Activated CD4-positive, alpha-beta memory T cell treated with anti-CD3 and anti-CD28 coated beads, Interleukin-2, amount 10 ng/mL, durations not matched to agents 7 days and 5 days (primary cell): ENCODE measurements around the gene MATR3. TPM values are rescaled to one million over a fixed set of nuclear protein-coding genes. Genes with fewer than 3 reads are reported as not detected.

ENCODE experiments used
- CTCF ChIA-PET: fragments of 350-600 bp; sonication (Branson Sonifier 250); formaldehyde crosslinking; loops from one replicate; lab custom pipeline; 2021; ENCODE audit warnings: antibody characterized with exemption, inconsistent platforms; lab: Charles Lee
- POLR2A ChIA-PET: fragments of 350-600 bp; sonication (Branson Sonifier 250); formaldehyde crosslinking; loops from one replicate; lab custom pipeline; 2021; ENCODE audit warnings: antibody characterized with exemption; lab: Charles Lee
- DNase-seq: peaks from one replicate; pipeline ENCODE4 v3.0.0-alpha.2; 2020
- H3K27ac Mint-ChIP-seq: one replicate; pipeline ENCODE4 v1.8.0; 2021; ENCODE audit warnings: mild to moderate bottlenecking, mixed read lengths
- H3K27me3 Mint-ChIP-seq: one replicate; pipeline ENCODE4 v1.8.0; 2021; ENCODE audit warnings: mixed read lengths
- H3K36me3 Mint-ChIP-seq: one replicate; pipeline ENCODE4 v1.8.0; 2021; ENCODE audit warnings: low read depth, mixed read lengths
- H3K4me1 Mint-ChIP-seq: one replicate; pipeline ENCODE4 v1.8.0; 2021; ENCODE audit warnings: mixed read lengths
- H3K4me3 Mint-ChIP-seq: one replicate; pipeline ENCODE4 v1.8.0; 2021; ENCODE audit warnings: mild to moderate bottlenecking, mixed read lengths
- H3K9me3 Mint-ChIP-seq: one replicate; pipeline ENCODE4 v1.8.0; 2021; ENCODE audit warnings: mixed read lengths
- total RNA-seq, 2 experiments: library from RNA; stranded (reverse); gene quantifications; one replicate each; pipeline ENCODE4 v1.2.3, GENCODE V29; 2021

MATR3 gene
- total RNA-seq, 2 experiments from 2014 or later = 168 to 193 TPM

GRCh38 chr5:139275536-139275935, 18.0 kb upstream of the MATR3 start:
- CTCF ChIA-PET = interaction anchor here (0.6 to 2.0 kb wide), 9 partner anchors 10 to 115 kb away, joined by 3 to 7 read pairs (median 3); partner anchors contain the start of gene MATR3
- peak overlapping the region; percentile 85 for H3K4me3 Mint-ChIP-seq
- H3K27ac Mint-ChIP-seq = peak overlapping the region; percentile 64
- H3K9me3 Mint-ChIP-seq = no peaks in the 10 kb centered on the region
- peaks cover 70% of the 10 kb centered on the region for H3K4me1 Mint-ChIP-seq
- peaks cover 4% of the 10 kb centered on the region for H3K27me3 Mint-ChIP-seq
- peaks cover 27% of the 10 kb centered on the region for H3K36me3 Mint-ChIP-seq
- POLR2A ChIA-PET = interaction anchor here (0.9 to 11.0 kb wide), 12 partner anchors 11 to 810 kb away, joined by 3 to 175 read pairs (median 7); partner anchors contain the start of genes EGR1, ETF1, HSPA9 and MATR3
- DNase-seq = no peak

DNA sequence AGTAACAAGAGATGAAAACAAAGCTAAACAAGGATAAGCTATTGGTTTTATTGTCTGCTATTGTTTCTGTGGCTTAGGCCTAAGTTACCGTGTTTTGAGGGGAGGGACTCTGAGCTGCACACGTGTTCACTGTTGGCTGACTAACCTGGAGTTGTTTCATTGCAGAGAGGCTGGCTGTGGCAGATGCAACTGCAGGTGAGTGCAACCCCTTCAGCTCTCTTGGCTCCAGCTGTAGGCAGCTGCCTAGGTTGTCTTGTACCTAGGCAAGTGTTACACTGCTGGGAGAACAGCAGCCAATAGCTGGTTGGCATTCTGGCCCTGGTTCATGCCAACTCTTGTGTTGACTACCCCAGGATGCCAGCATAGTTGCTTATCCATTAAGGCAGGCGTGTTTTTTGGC, 17.6 kb upstream of the MATR3 start:
- Mint-ChIP-seq H3K27me3 (peaks cover 4% of the 10 kb centered on the region), H3K27ac (peak overlapping the region; percentile 64), H3K36me3 (peaks cover 30% of the 10 kb centered on the region), H3K4me3 (peak overlapping the region; percentile 85), H3K9me3 (no peaks in the 10 kb centered on the region), H3K4me1 (peaks cover 74% of the 10 kb centered on the region)
- CTCF ChIA-PET = interaction anchor here (0.6 to 2.0 kb wide), 9 partner anchors 10 to 115 kb away, joined by 3 to 7 read pairs (median 3); partner anchors contain the start of gene MATR3
- POLR2A ChIA-PET = interaction anchor here (0.9 to 11.0 kb wide), 12 partner anchors 10 to 811 kb away, joined by 3 to 175 read pairs (median 7); partner anchors contain the start of genes EGR1, ETF1, HSPA9 and MATR3
- DNase-seq = no peak

GRCh38 chr5:139276426-139276825, 17.1 kb upstream of the MATR3 start:
- no peak overlapping the region for H3K4me3 Mint-ChIP-seq
- H3K4me1 Mint-ChIP-seq = peaks cover 75% of the 10 kb centered on the region
- POLR2A ChIA-PET = interaction anchor here (0.7 to 11.0 kb wide), 12 partner anchors 10 to 811 kb away, joined by 3 to 175 read pairs (median 7); partner anchors contain the start of genes EGR1, HSPA9, MATR3 and PAIP2
- no peak overlapping the region for H3K27ac Mint-ChIP-seq
- CTCF ChIA-PET = interaction anchor here (0.8 to 2.0 kb wide), 8 partner anchors 9 to 114 kb away, joined by 3 to 7 read pairs (median 4); partner anchors contain the start of gene MATR3
- peaks cover 30% of the 10 kb centered on the region for H3K36me3 Mint-ChIP-seq
- peaks cover 4% of the 10 kb centered on the region for H3K27me3 Mint-ChIP-seq
- no peak for DNase-seq
- no peaks in the 10 kb centered on the region for H3K9me3 Mint-ChIP-seq

- Mint-ChIP-seq H3K9me3 (no peaks in the 10 kb centered on the region), H3K27ac (peak overlapping the region; percentile 70), H3K4me3 (peak overlapping the region; percentile 41), H3K27me3 (peaks cover 4% of the 10 kb centered on the region), H3K36me3 (peaks cover 36% of the 10 kb centered on the region), H3K4me1 (peaks cover 77% of the 10 kb centered on the region)
- CTCF ChIA-PET = interaction anchor here (1.5 to 2.0 kb wide), 2 partner anchors 26 to 114 kb away, joined by 3 to 6 read pairs; no protein-coding TSS in a partner anchor
- no peak for DNase-seq
- POLR2A ChIA-PET = interaction anchor here (0.7 to 11.0 kb wide), 6 partner anchors 18 to 707 kb away, joined by 3 to 175 read pairs (median 15); partner anchors contain the start of genes HSPA9, MATR3 and PAIP2
Measured at GRCh38 chr5:139277171-139277570, 16.4 kb upstream of the MATR3 start.

- Mint-ChIP-seq H3K4me3 (no peak overlapping the region), H3K4me1 (peaks cover 66% of the 10 kb centered on the region), H3K36me3 (peaks cover 46% of the 10 kb centered on the region), H3K27me3 (no peaks in the 10 kb centered on the region), H3K9me3 (no peaks in the 10 kb centered on the region), H3K27ac (no peak overlapping the region)
- no peak for DNase-seq
- CTCF ChIA-PET = interaction anchor here (1.0 to 1.5 kb wide), 2 partner anchors 28 to 51 kb away, joined by 3 to 5 read pairs; no protein-coding TSS in a partner anchor
- POLR2A ChIA-PET = interaction anchor here (4.3 to 11.0 kb wide), 2 partner anchors 16 to 703 kb away, joined by 16 to 175 read pairs; partner anchors contain the start of genes HSPA9 and MATR3
Measured at GRCh38 chr5:139278540-139279274, 14.8 kb upstream of the MATR3 start.

DNA sequence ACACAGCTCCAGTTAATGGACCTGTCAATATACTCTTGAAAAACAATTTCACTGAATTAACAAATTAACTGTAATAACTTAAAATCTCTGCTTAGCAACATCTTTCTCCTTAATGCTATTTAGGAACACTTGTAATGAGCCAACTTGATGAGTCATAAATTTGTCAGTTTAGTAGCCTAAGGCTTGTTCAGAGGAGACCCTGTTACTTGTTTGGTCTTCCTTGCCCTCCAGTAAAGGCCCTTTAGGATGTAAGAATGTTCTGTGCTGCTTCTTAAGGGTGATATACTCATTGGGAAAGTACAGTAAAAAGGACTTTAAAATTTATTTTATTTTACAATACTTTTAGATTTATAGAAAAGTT, 11.4 kb upstream of the MATR3 start:
- POLR2A ChIA-PET = interaction anchor here (1.6 to 4.4 kb wide), 2 partner anchors 10 to 11 kb away, joined by 6 to 19 read pairs; partner anchors contain the start of gene MATR3
- H3K4me3 Mint-ChIP-seq = no peak overlapping the region
- no peaks in the 10 kb centered on the region for H3K27me3 Mint-ChIP-seq
- H3K4me1 Mint-ChIP-seq = peaks cover 39% of the 10 kb centered on the region
- H3K27ac Mint-ChIP-seq = no peak overlapping the region
- CTCF ChIA-PET = no interaction called here
- peaks cover 58% of the 10 kb centered on the region for H3K36me3 Mint-ChIP-seq
- no peaks in the 10 kb centered on the region for H3K9me3 Mint-ChIP-seq
- DNase-seq = no peak

DNA sequence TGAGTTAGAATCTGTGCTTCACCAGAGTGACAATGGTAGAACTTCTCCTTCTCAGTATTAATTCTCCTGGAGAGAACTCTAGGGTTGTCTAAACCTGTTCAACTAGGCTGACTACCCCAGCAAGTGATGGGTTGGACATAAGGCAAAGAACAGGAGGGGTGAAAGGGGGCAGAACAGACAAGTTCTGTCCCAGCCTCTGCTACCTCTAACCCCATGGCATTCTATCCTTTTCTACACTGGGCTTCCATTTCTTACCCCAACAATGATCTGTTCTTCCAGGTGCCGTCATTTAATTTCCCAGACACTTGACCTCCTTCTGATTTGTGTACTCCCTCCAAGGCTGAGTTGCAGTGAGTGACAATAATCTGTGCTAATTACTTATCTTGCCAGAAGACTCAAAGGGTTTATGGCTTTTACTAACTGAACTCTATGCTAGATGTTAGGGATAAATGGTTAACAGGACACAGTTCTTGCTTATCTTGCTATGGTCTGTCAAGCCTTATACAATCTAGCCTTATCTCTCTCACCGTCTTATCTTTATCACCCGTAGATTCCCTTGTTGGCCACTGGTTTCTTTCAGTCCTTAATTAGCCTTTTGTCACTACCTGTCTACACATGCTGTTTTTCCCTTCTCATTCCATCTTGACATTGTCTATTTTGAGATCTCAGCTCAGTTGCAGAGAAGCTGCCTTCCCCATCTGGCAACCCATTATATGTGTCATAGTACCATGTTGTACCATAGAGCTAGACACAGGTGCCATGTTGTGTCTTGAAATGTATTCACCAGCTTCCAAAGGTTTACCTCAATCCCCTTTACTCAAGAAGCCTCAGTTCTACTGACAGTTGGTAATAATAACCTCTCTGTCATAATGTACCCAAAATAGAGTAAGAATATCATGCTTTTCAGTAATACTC, 10.0 kb upstream of the MATR3 start:
- Mint-ChIP-seq H3K4me1 (peaks cover 32% of the 10 kb centered on the region), H3K9me3 (no peaks in the 10 kb centered on the region), H3K4me3 (no peak overlapping the region), H3K27ac (no peak overlapping the region), H3K27me3 (no peaks in the 10 kb centered on the region), H3K36me3 (peaks cover 57% of the 10 kb centered on the region)
- POLR2A ChIA-PET = interaction anchor here (0.9 to 4.4 kb wide), 2 partner anchors 9 to 10 kb away, joined by 4 to 19 read pairs; partner anchors contain the start of gene MATR3
- DNase-seq = no peak
- CTCF ChIA-PET = no interaction called here

GRCh38 chr5:139284295-139284694, 9.2 kb upstream of the MATR3 start:
- CTCF ChIA-PET = no interaction called here
- H3K4me3 Mint-ChIP-seq = no peak overlapping the region
- H3K27me3 Mint-ChIP-seq = no peaks in the 10 kb centered on the region

DNA sequence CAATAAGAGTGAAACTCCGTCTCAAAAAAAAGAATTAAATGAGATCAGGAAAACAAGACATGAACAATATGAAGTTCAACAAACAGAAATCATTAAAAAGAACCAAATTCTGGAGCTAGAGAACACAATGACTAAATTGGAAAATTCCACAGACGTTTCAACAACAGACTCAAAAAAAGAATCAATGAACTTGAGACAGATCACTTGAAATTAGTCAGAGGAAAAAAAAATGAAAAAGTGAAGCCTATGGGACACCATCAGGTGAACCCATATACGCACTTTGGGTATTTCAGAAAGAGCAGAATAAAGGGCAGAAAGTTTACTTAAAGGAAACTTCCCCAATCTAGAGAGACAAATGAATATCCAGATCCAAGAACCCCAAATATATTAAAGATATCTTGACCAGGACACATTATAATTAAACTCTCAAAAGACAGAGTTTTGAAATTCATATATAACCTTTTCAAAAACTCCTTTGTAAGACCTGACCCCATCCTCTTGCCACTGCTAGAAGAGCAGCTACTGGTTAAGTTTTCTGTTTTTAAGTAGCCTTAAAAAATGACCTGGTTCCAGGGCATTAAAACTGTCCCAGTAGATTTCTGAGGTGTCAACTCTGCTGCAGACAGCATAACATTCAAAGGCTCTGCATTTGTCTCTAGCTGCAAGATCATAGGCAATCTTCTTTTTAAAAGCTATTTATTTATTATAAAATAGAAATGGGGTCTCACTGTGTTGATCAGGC, 7.7 kb upstream of the MATR3 start:
- ChIA-PET CTCF (interaction anchor here (0.9 to 1.3 kb wide), 2 partner anchors 10 to 118 kb away, joined by 3 read pairs; partner anchors contain the start of gene SPATA24), POLR2A (interaction anchor here (1.4 to 4.4 kb wide), 6 partner anchors 8 to 88 kb away, joined by 3 to 19 read pairs (median 6); partner anchors contain the start of genes MATR3, PAIP2 and SIL1)
- no peaks in the 10 kb centered on the region for H3K9me3 Mint-ChIP-seq
- no peak overlapping the region for H3K27ac Mint-ChIP-seq
- no peak for DNase-seq
- no peak overlapping the region for H3K4me3 Mint-ChIP-seq
- no peaks in the 10 kb centered on the region for H3K27me3 Mint-ChIP-seq
- peaks cover 22% of the 10 kb centered on the region for H3K4me1 Mint-ChIP-seq
- peaks cover 41% of the 10 kb centered on the region for H3K36me3 Mint-ChIP-seq

More at GRCh38 chr5:139284295-139284694, 9.2 kb upstream of the MATR3 start:
- Mint-ChIP-seq H3K36me3 (peaks cover 51% of the 10 kb centered on the region), H3K4me1 (peaks cover 27% of the 10 kb centered on the region), H3K9me3 (no peaks in the 10 kb centered on the region), H3K27ac (no peak overlapping the region)
- DNase-seq = no peak
- POLR2A ChIA-PET = interaction anchor here (0.9 to 4.4 kb wide), 2 partner anchors 9 to 10 kb away, joined by 4 to 19 read pairs; partner anchors contain the start of gene MATR3

- Mint-ChIP-seq H3K27ac (no peak overlapping the region), H3K27me3 (no peaks in the 10 kb centered on the region), H3K9me3 (no peaks in the 10 kb centered on the region), H3K36me3 (peaks cover 30% of the 10 kb centered on the region), H3K4me3 (no peak overlapping the region), H3K4me1 (peaks cover 17% of the 10 kb centered on the region)
- DNase-seq = no peak
- ChIA-PET POLR2A (interaction anchor here (1.4 to 2.4 kb wide), 4 partner anchors 12 to 104 kb away, joined by 4 to 9 read pairs (median 6); partner anchors contain the start of gene PAIP2), CTCF (interaction anchor here (0.7 to 1.8 kb wide), 7 partner anchors 12 to 224 kb away, joined by 3 to 6 read pairs (median 4); partner anchors contain the start of gene PAIP2)
Measured at GRCh38 chr5:139287890-139288635, 5.5 kb upstream of the MATR3 start.
